Fibroblast of skin of abdomen (primary cell): ENCODE results near the gene CCDC28B.

ENCODE experiments used
- DNase-seq: peaks from one replicate; pipeline ENCODE4 v3.0.0-alpha.2; 2013

CCDC28B gene

DNA sequence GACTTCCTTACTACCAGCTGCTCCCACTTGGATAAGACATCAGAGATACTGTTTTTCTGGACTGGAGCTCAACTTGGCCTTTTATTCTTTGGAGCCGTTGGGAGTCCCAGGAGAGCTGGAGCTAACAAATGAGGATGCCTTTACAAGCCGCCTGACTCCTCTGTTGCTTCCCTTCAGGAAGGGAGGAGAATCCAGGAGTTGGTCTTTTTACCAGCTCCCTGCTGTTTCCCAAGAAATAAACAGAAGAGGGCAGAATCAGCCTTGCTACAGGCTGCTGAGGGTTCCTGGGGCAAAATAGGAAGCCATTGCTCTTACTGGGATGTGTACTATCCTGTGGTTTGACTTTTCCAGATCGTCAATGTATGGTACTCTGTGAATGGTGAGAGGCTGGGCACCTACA, 23.3 kb downstream of the CCDC28B start:
- DNase-seq, result no peak

DNA sequence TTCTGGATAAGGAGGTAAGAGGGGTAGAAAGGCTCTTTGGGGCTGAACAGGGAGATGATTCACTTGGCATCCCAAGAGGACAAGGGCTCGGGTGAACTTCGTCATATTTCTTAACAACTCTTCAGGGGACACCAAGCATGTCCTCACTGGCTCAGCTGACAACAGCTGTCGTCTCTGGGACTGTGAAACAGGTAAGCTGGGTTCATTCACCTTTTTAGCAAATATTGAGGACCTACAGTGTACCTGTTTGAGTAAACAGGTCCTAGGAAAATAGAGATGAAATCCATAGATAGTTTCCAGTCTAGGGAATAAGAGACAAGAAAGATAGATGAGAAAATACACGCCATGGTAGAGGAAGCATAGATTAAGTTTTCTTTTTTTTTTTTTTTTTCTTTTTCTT, 23.9 kb downstream of the CCDC28B start:
- no peak for DNase-seq

DNA sequence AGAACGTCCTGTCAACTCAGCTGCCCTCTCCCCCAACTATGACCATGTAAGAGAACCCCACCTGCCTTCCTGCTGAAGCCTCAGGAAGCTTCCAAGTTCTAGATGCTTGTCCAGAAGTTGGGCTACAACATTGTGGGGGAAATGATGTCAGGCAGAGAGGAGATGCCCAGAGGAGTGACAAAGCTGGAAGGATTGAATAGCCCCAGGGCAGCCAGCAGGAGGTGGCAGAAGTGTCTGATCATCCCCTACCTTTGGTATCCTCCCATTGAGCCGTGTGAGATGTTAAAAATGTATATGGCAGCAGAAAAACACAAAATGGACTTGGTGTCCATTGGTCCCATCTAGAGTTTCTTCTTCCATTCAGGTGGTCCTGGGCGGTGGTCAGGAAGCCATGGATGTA, 28.4 kb downstream of the CCDC28B start:
- DNase-seq, result no peak

DNA sequence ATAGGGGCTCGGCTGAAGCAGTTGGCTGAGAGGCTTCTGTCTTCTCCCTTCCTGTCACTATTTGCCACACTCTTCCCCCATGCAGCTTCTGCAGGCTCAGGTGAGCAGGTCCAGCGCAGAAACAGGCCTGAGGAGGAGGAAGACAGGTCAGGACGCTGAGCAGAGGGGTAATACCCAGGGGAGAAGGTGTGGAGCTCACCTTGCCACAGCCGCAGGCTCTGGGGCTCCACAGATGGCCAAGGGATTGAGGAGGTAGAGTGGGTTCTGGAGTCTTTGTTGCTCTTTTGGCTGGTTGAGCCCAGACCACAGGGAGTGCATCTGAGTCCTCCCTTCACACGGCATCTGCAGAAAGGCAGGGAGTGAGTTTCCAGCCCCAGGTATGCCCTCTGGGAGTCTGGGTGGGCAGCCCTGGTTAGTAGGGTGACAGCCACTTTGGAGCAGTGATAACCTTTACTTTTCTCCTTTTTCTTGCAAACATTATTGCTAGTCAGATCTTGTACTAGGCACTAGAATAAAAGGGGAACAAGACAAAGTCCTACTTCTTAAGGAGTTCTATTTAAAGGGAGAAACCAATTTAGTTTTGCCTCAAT, 31.5 kb downstream of the CCDC28B start:
- no peak for DNase-seq

DNA sequence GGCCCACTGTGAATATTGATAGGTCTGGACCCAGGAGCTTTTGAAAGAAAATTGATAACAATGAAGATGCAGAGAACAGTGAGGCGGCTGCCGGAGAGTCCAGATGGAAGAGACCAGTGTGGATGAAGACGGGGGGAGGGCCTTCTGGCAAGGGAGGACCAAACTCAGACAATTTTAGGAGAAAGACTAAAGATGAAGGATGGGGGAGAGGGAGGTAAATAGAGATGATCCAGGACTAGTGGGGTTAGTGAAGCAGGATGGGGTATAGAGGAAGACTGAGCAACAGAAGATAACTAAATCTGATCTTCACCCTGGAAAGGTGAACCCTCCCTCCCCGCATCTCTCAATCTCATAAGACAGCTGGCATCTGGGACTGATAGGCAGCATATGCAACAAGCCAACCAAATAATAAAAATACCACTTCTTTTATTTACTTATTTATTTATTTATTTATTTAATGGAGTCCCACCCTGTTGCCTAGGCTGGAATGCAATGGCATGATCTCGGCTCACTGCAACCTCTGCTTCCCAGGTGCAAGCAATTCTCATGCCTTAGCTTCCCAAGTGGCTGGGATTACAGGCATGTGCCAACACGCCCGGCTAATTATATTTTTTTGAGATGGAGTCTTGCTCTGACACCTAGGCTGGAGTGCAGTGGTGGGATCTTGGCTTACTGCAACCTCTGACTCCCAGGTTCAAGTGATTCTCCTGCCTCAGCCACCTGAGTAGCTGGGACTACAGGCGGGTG, 32.3 kb downstream of the CCDC28B start:
- no peak for DNase-seq

DNA sequence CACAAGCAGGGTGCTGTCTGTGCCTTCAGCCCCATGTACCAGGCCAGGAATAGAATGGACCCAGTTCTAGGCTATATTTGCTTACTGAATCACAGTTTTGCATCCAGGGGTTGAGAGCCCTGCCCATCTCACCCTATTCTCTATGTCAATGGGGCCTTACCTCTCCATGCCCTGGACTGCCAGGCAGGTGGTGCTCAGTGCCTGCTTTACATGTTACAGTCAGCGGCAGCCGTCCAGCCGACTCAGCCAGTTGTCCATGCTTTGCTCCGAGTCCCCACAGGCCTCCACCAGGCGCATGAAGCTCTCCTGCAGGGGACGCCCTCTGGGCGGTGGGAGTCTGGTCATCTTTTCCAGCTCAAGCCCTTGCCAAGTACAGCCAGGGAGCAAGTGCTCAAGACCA, 34.4 kb downstream of the CCDC28B start:
- no peak for DNase-seq

DNA sequence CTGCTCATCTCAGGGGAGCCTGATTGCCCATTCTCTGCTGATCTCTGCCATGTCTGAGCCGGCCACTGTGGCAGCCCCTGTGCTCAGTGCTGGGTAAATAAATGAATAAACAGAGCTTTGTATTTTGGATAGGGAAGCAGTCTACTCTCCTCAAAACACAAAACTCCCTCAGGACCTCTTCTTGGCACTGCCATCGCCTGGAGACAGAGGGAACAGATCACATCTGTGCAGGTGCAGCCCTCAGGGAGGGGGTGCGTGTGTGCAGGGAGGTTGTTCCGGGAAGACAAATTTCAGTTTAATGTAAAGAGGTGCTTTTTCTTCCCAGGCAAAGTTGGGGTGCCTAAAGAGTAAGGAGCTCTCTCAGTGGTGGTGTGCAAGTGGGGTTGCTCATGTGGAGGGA, 38.9 kb downstream of the CCDC28B start:
- DNase-seq, result no peak

DNA sequence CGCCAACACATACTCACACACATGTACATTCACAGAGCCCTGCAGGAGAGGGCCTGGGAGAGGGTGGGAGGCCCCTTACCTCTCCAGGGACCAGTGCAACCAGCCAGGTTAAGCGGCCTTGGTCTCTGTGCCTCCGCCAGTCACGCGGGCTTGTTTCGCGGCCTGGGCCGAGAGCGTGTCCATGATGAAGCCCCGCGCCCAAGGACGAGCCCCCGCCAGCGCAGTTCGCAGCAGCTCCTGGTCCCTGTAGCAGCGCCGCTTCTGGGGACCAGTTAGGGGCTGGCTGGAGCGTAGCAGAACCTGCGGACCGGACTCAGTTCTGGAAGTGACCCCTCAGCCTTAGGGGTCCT, 39.4 kb downstream of the CCDC28B start:
- no peak for DNase-seq

DNA sequence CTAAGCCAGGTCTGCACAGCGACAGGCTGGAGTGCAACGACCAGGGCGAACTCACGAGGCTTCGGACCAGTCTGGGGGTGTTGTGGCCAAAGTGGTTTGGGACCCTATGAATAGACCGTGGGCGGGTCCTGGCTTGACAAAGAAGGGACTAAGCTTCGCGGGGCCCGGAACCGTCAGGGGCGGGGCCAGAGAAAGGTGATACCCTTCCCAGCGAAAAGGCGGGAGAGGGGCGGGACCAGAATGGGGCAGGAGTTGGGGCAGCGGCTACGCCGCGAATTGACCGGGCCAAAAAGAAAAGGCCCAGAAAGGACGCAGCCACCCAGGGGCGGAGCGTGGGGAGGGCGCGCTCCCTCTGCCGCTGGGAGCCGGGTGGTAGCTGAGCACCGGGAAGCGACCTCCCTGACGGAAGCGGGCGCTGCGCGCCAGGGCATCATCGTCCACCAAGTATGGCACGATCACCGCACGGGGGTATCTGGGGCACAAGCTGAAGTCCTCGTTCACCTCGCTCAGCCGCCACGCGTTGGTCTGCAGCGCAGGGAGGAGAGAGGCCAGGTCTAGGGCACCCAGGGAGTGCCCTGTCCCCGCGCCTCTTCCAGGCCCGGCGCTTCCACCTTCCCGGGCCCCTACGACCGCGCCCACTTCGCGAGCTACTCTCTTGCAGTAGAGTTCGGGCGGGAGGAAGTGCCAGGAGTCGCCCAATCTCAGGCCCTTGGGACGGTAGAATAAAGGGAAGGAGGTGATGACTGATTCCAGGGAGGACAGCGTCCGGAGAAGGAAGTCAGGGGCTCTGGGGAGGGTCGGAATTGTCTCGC, 40.0 kb downstream of the CCDC28B start:
- DNase-seq, result peak; percentile 36

DNA sequence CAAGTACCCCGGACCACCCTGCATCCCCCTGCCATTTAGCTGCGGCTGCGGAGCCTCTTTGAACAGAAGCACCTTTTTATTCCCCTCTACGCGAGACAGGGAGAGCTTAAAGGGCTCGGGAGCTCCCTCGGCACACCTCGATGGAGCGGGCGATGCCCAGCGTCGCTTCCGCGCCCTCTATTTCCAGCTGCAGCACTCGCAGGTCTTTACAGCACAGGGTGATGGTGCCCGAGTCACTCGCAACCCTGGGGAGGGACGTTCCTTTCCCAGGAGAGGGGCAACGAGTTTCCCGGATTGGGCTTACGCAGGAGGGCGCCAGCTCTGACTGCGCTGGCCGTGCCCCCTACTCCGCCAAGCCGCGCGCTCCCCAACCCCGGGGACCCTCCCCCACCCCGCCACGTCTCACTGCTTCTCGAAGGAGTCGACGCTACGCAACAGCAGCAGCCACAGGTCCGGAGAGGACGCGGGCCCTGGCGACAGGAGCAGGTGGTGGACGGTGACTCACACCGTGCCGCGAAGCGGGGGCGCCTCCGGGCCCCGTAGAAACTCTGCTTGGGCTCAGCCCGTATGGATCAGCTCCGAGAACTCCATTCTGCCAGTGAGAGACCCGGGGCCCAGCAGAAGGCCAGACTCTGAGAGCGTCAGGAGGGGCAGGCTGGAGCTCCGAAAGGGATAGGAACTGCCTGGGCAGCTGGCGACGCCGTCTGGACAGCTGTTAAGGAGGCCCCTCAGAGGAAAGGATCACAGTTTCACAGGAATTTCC, 40.8 kb downstream of the CCDC28B start:
- peak; percentile 27 for DNase-seq

DNA sequence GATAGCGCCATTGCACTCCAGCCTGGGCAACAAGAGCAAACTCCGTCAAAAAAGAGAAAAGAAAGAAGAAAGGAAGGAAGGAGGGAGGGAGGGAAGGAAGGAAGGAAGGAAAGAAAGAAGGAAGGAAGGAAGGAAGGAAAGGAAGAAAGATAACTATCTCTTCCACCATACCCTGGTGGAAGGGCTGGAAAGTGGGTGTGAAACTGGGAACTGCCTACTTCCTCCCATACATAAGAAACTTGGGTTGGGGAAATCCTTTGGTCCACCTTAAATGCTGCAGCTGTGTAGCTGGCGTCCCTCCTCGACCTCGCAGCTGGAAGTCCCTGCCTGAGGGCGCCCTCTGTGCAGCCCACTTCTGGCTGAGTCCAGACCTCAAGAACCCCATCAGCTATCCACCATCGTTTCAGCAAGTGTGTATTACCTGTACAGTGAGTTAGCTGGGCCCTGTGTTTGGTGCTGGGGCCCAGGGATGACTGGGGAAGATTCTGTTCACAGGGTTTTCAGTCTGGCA, 42.0 kb downstream of the CCDC28B start:
- DNase-seq, result no peak

DNA sequence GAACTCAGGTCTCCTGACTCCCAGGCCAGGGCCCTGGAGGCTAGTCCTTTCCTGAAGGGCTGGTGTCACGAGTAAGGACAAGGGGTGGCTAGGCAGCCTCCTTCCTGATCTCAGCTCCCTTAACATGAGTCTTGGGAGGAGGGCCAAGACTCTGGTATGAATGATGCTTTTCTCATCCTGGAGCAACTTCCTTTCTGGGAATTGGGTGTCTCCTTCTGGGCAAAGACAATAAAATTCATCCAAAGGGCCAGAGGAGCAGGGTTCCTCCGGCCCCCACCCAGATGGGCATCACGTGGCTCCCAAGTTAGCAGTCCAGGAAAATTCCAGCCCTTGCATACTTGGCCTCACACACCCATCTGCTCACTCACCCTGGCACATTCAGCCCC, 46.5 kb downstream of the CCDC28B start, which contains the start of gene FAM167B:
Gene FAM167B, plus strand, starts transcription at position 335 of the 386 bp plus-strand sequence. CDS start 200 bp downstream, outside the sequence.
- DNase-seq, result peak; percentile 69

DNA sequence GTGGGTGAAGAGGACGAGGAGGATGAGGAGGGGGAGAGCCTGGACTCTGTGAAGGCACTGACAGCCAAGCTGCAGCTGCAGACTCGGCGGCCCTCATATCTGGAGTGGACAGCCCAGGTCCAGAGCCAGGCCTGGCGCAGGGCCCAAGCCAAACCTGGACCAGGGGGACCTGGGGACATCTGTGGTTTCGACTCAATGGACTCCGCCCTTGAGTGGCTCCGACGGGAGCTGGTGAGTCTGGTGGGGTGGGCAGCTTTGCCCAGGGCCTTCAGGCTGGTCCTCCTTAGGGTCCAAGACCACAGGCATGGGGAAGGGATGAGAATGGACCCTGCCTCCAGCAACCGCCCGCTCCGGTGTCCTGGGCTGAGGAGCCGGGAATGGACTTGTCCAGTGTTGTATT, 47.1 kb downstream of the CCDC28B start:
- no peak for DNase-seq

DNA sequence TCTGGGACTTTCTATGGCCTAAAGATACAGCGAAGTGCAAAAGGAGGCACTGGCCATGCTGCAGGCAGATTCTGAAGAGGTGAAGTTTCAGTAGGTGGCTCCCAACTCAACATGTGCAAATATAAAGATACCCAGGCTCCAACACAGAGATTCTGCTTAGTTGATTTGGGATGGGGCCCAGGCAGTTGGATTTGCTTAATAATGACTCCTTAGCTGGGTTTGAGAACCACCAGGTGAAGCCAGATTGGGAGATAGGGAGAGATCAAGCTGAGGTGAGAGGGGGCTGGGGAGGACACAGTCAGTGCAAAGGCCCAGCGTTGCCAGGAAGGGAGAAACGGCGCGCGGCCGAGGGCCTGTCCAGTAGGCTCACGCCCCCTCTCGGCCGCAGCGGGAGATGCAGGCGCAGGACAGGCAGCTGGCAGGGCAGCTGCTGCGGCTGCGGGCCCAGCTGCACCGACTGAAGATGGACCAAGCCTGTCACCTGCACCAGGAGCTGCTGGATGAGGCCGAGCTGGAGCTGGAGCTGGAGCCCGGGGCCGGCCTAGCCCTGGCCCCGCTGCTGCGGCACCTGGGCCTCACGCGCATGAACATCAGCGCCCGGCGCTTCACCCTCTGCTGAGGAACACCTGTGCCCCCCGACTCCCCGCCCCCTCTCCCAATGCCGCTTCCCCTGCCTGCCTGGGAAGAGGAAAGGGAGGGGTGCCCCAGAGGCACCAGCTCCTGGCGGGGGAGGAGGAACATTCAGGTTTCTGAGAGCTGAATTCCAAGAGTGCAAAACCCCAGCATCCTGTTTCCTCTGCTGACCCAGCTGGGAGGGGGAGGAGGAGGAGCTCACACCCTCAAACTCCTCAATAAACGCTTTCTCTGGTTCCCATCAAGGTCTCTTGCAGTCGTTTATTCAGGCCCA, 47.8 kb downstream of the CCDC28B start:
- peak; percentile 56 for DNase-seq

DNA sequence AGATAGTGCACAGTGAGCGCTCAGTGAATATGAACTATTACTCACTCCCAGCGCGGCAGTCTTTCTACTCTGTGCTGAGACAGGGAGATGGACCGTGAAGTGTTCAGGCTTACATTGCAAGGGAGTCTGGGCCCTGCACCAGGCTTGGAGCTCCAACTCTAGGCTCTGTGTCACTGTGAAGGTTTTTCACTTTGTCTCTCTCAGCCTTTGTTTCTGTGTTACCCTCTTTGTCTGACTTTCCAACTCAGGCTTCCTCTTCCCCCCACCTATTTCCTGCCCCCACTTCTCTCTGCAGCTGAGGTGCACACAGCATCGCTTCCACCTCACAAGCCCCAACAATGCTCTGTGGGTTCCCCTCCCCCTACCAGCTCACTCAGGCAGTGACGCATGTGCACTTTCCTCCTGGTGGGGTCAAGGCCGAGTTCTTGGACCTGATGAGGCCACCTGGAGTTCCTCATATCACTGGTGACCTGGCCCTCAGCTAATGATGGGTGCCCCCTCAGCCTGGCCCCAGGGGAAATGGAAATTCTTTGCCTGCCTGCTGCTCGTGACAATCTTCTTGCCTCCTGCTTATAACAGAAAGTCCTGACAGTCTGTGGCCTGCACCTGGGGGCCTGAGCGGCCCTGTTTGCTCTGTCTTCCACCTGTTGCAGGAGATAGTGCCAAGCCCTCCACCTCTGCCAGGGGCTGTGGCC, 49.6 kb downstream of the CCDC28B start:
- DNase-seq, result no peak

DNA sequence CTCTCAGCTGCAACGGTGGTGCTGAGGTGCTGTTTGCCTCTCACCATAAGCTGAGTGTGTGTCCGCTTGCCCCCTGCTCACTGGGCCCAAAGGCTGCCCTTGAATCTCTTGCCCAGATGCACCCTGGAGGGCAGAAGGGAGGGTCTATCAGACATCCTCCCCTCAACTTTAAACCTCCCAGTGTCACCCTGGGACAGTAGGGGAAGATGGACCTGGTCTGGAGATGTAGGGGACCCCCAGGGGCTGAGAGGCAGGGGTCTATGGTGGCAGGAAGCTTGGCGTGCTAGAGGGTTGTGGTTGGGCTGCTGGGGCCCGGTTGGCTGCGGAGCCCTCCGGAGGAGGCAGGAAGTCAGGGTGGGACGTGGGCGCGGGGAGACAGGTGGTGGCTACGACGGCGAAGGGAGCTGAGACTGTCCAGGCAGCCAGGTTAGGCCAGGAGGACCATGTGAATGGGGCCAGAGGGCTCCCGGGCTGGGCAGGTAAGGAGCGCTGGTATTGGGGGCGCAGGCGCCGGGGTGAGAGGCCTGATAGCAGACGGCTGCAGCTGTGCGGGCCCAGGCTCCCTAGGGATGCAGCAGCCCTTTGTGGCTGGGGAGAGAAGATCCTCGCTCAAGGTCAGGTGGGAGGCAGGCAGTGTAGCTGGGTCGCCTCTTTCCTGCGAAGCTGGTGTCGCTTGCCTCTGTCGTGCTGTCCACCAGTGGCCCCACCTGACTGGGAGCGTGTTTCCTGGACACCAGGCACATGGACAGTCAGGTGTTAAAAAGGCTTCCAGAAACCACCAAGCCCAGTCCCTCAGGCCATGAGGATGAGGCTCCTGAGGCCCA, 50.7 kb downstream of the CCDC28B start, which contains the start of gene LCK:
Gene LCK, plus strand, starts transcription at position 373 of the 824 bp plus-strand sequence. CDS start 23,065 bp downstream, outside the sequence.
- DNase-seq, result no peak
